GM19035 (cell line): Measurements from ENCODE around the gene MRPS22.
"Not testable (repeated sequence)": the region's sequence is repeated elsewhere in the genome, so short reads cannot be mapped to it uniquely, and the experiment has no call there.

Experiments
- ATAC-seq: cut with Tn5 transposase; IDR thresholded peaks from one replicate; pipeline ENCODE4 v1.9.1; 2021; ENCODE audit not compliant: unreplicated experiment

MRPS22 gene

GRCh38 chr3:139334675-139335074 is 9.1 kb upstream of the MRPS22 start:
- not testable (repeated sequence) for ATAC-seq

GRCh38 chr3:139338405-139338804 is 5.4 kb upstream of the MRPS22 start:
- ATAC-seq = no peak

GRCh38 chr3:139339219-139339906 is 4.5 kb upstream of the MRPS22 start:
- no peak for ATAC-seq

GRCh38 chr3:139340784-139341183 is 3.0 kb upstream of the MRPS22 start:
- ATAC-seq = no peak

- no peak for ATAC-seq
These were observed 1.8 kb upstream of the MRPS22 start for GRCh38 chr3:139342054-139342453.

- ATAC-seq = no peak
These were observed 3.0 kb downstream of the MRPS22 start for GRCh38 chr3:139346771-139347170.

GRCh38 chr3:139353920-139354556 is 10.2 kb downstream of the MRPS22 start:
- no peak for ATAC-seq

- no peak for ATAC-seq
These were observed 10.8 kb downstream of the MRPS22 start for GRCh38 chr3:139354661-139355060.

GRCh38 chr3:139355476-139355875 is 11.7 kb downstream of the MRPS22 start:
- no peak for ATAC-seq

GRCh38 chr3:139355891-139356290 is 12.1 kb downstream of the MRPS22 start:
- no peak for ATAC-seq

- no peak for ATAC-seq
These were observed 14.1 kb downstream of the MRPS22 start for GRCh38 chr3:139357899-139358298.

GRCh38 chr3:139358841-139359562 is 15.2 kb downstream of the MRPS22 start:
- no peak for ATAC-seq

- ATAC-seq = no peak
These were observed 17.5 kb downstream of the MRPS22 start for GRCh38 chr3:139361276-139361675.

GRCh38 chr3:139364549-139364948 is 20.7 kb downstream of the MRPS22 start:
- ATAC-seq = no peak

GRCh38 chr3:139374099-139374498 is 30.3 kb downstream of the MRPS22 start:
- ATAC-seq = no peak

GRCh38 chr3:139377378-139377777 is 33.6 kb downstream of the MRPS22 start:
- ATAC-seq = no peak

GRCh38 chr3:139378587-139379241 is 34.9 kb downstream of the MRPS22 start:
- ATAC-seq = no peak

GRCh38 chr3:139380575-139380974 is 36.8 kb downstream of the MRPS22 start:
- ATAC-seq = no peak

- ATAC-seq = not testable (repeated sequence)
These were observed 38.5 kb downstream of the MRPS22 start for GRCh38 chr3:139382291-139382690.

GRCh38 chr3:139388077-139388476 is 44.3 kb downstream of the MRPS22 start:
- no peak for ATAC-seq

- ATAC-seq = no peak
These were observed 45.2 kb downstream of the MRPS22 start for GRCh38 chr3:139388821-139389551.
